NCI-H2081 (cell line): ENCODE measurements around the gene CERT1.

Experiments used
- DNase-seq, 2 experiments: peaks; one replicate each; lab custom pipeline; 2025; lab: John Stamatoyannopoulos, UW

The CERT1 gene

GRCh38 chr5:75405296-75405695, 106.1 kb downstream of the CERT1 start:
- DNase-seq: no peak

GRCh38 chr5:75395277-75395676, 116.2 kb downstream of the CERT1 start:
- DNase-seq: no peak

GRCh38 chr5:75389430-75389829, 122.0 kb downstream of the CERT1 start:
- no peak for DNase-seq

- DNase-seq: no peak
Observed at GRCh38 chr5:75387806-75388205, 123.6 kb downstream of the CERT1 start.

- no peak for DNase-seq
Observed at GRCh38 chr5:75384218-75384617, 127.2 kb downstream of the CERT1 start.

GRCh38 chr5:75381456-75381855, 130.0 kb downstream of the CERT1 start:
- no peak for DNase-seq

GRCh38 chr5:75380099-75380498, 131.3 kb downstream of the CERT1 start:
- no peak for DNase-seq

- no peak for DNase-seq
Observed at GRCh38 chr5:75375414-75375813, 136.0 kb downstream of the CERT1 start.

GRCh38 chr5:75374394-75374814, 137.0 kb downstream of the CERT1 start:
- no peak for DNase-seq

GRCh38 chr5:75373862-75374261, 137.6 kb downstream of the CERT1 start:
- DNase-seq: no peak

GRCh38 chr5:75368391-75368790, 143.0 kb downstream of the CERT1 start:
- DNase-seq: no peak

GRCh38 chr5:75367401-75367800, 144.0 kb downstream of the CERT1 start:
- no peak for DNase-seq

GRCh38 chr5:75366787-75367186, 144.6 kb downstream of the CERT1 start:
- DNase-seq: no peak

GRCh38 chr5:75365740-75366139, 145.7 kb downstream of the CERT1 start:
- no peak for DNase-seq

GRCh38 chr5:75364571-75365280, 146.7 kb downstream of the CERT1 start:
- no peak for DNase-seq

GRCh38 chr5:75363726-75364495, 147.5 kb downstream of the CERT1 start:
- peak in 1 of 2 experiments; percentile 13 for DNase-seq

- DNase-seq: no peak
Observed at GRCh38 chr5:75363111-75363510, 148.3 kb downstream of the CERT1 start.

- DNase-seq: no peak
Observed at GRCh38 chr5:75362474-75362975, 148.9 kb downstream of the CERT1 start.

GRCh38 chr5:75361310-75361709, 150.1 kb downstream of the CERT1 start:
- no peak for DNase-seq

- DNase-seq: no peak
Observed at GRCh38 chr5:75358117-75358516, 153.3 kb downstream of the CERT1 start.

GRCh38 chr5:75356719-75357118, 154.7 kb downstream of the CERT1 start:
- no peak for DNase-seq

- peak in 1 of 2 experiments; percentile 38 for DNase-seq
Observed at GRCh38 chr5:75355236-75355635, 156.2 kb downstream of the CERT1 start.
